K562 (cell line): ENCODE measurements around the gene SPINT4. TPM values are rescaled to one million over a fixed set of nuclear protein-coding genes. Genes with fewer than 3 reads are reported as not detected.

ENCODE experiments used
- CC2D1A ChIP-seq: fragments of 450-650 bp; IDR thresholded peaks from 2 replicates; pipeline ENCODE4 v1.6.1; 2017; ENCODE audit warnings: mild to moderate bottlenecking
- FOXK1 ChIP-seq: sonication (generic); formaldehyde crosslinking; IDR thresholded peaks from 2 replicates; pipeline ENCODE4 v1.8.0; 2022; ENCODE audit warnings: missing genetic modification reagents, mild to moderate bottlenecking, borderline replicate concordance
- JUNB ChIP-seq: fragments of 450-650 bp; formaldehyde crosslinking; conservative IDR thresholded peaks from 2 replicates; pipeline ENCODE4 v1.4.0; 2020; ENCODE audit warnings: mild to moderate bottlenecking
- LCOR ChIP-seq: sonication (generic); formaldehyde crosslinking; IDR thresholded peaks from 2 replicates; pipeline ENCODE4 v1.8.0; 2022; ENCODE audit warnings: mild to moderate bottlenecking, missing genetic modification reagents
- ZNF445 ChIP-seq: fragments of 250-450 bp; sonication (Bioruptor Pico); IDR thresholded peaks from 2 replicates; pipeline ENCODE4 v1.4.0; 2020; ENCODE audit warnings: low read depth, mild to moderate bottlenecking, moderate library complexity
- polyA plus RNA-seq, 8 experiments: library from polyadenylated mRNA; depleted of rRNA in 4 of 8; stranded (reverse) in 5 of 8; unstranded in 3 of 8; fragments of >200 nt; fragmentation: Nextera tagmentation in 2 of 8; fragmentation: Illumina TruSeq in 1 of 8; extraction: Ambion mirVana in 2 of 8; extraction: Trizol in 1 of 8; gene quantifications; 2 replicates each; pipeline versions ENCODE4 v1.2.1 to v1.2.3, GENCODE V29; 2011 to 2014; ENCODE audit warnings: inconsistent platforms in 1 of 8, missing spikeins in 1 of 8
- total RNA-seq, 7 experiments: library from RNA; depleted of rRNA in 6 of 7; stranded (reverse); fragments of >200 nt in 6 of 7; fragmentation: Illumina TruSeq in 2 of 7; extraction: Trizol in 2 of 7; gene quantifications; 2 replicates each; pipeline versions ENCODE4 v1.2.1 to v1.2.3, GENCODE V29; 2011 to 2021; ENCODE audit warnings: low replicate concordance in 1 of 7
- TF ChIP-seq, protein P1 (sequence below), 2 experiments: fragments of 450-650 bp in 1 of 2; sonication (generic) in 1 of 2; formaldehyde crosslinking in 1 of 2; IDR thresholded peaks; 2 replicates each; pipeline versions ENCODE4 v1.7.1 to v1.9.0; 2016 to 2022; ENCODE audit warnings: inconsistent platforms in 1 of 2, mild to moderate bottlenecking in 1 of 2, missing genetic modification reagents in 1 of 2
- TF ChIP-seq, protein P2 (sequence below): fragments of 250-450 bp; sonication (Bioruptor Pico); IDR thresholded peaks from 2 replicates; pipeline ENCODE4 v1.8.0; 2022; ENCODE audit warnings: inconsistent platforms
- TF ChIP-seq, protein P3 (sequence below): fragments of 250-450 bp; sonication (Bioruptor Pico); IDR thresholded peaks from 2 replicates; pipeline ENCODE4 v1.4.0; 2020; ENCODE audit warnings: mild to moderate bottlenecking, moderate library complexity, borderline replicate concordance

SPINT4 gene
- total and polyA plus RNA-seq, 9 of the 15 experiments (the other 6 are each of a cell fraction or from before 2014, with no cell fraction given) = not detected

DNA sequence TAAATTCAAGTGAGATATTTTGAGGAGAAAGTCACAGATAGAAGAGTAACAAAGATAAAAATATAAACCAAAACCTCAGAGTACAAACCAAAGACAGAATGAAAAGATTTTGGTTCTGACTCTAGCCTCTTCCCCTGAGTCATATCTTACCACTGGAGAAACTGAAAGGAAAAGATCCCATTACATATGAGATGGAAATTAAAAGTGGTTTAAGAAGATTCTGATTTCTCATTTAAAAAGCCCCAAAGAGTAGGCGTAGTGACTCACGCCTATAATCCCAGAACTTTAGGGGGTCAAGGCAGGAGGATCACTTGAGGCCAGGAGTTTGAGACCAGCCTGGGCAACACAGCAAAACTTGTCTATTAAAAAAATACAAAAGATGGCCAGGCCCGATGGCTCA is 30.6 kb downstream of the SPINT4 start (continued):
- TF ChIP-seq LCOR = no peak
- TF ChIP-seq CC2D1A = no peak
- no peak for TF ChIP-seq FOXK1 (CRISPR knock-in tag)
- no peak for TF ChIP-seq ZNF445 (CRISPR knock-in tag)
- TF ChIP-seq, protein P1, sequence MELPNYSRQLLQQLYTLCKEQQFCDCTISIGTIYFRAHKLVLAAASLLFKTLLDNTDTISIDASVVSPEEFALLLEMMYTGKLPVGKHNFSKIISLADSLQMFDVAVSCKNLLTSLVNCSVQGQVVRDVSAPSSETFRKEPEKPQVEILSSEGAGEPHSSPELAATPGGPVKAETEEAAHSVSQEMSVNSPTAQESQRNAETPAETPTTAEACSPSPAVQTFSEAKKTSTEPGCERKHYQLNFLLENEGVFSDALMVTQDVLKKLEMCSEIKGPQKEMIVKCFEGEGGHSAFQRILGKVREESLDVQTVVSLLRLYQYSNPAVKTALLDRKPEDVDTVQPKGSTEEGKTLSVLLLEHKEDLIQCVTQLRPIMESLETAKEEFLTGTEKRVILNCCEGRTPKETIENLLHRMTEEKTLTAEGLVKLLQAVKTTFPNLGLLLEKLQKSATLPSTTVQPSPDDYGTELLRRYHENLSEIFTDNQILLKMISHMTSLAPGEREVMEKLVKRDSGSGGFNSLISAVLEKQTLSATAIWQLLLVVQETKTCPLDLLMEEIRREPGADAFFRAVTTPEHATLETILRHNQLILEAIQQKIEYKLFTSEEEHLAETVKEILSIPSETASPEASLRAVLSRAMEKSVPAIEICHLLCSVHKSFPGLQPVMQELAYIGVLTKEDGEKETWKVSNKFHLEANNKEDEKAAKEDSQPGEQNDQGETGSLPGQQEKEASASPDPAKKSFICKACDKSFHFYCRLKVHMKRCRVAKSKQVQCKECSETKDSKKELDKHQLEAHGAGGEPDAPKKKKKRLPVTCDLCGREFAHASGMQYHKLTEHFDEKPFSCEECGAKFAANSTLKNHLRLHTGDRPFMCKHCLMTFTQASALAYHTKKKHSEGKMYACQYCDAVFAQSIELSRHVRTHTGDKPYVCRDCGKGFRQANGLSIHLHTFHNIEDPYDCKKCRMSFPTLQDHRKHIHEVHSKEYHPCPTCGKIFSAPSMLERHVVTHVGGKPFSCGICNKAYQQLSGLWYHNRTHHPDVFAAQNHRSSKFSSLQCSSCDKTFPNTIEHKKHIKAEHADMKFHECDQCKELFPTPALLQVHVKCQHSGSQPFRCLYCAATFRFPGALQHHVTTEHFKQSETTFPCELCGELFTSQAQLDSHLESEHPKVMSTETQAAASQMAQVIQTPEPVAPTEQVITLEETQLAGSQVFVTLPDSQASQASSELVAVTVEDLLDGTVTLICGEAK (IDR thresholded peaks at IDR 0.05) = no peak
- TF ChIP-seq, protein P1 (CRISPR knock-in tag; IDR thresholded peaks at IDR 0.05) = no peak
- TF ChIP-seq, protein P2, sequence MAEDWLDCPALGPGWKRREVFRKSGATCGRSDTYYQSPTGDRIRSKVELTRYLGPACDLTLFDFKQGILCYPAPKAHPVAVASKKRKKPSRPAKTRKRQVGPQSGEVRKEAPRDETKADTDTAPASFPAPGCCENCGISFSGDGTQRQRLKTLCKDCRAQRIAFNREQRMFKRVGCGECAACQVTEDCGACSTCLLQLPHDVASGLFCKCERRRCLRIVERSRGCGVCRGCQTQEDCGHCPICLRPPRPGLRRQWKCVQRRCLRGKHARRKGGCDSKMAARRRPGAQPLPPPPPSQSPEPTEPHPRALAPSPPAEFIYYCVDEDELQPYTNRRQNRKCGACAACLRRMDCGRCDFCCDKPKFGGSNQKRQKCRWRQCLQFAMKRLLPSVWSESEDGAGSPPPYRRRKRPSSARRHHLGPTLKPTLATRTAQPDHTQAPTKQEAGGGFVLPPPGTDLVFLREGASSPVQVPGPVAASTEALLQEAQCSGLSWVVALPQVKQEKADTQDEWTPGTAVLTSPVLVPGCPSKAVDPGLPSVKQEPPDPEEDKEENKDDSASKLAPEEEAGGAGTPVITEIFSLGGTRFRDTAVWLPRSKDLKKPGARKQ = no peak
- no peak for TF ChIP-seq JUNB (CRISPR knock-in tag)
- TF ChIP-seq, protein P3, sequence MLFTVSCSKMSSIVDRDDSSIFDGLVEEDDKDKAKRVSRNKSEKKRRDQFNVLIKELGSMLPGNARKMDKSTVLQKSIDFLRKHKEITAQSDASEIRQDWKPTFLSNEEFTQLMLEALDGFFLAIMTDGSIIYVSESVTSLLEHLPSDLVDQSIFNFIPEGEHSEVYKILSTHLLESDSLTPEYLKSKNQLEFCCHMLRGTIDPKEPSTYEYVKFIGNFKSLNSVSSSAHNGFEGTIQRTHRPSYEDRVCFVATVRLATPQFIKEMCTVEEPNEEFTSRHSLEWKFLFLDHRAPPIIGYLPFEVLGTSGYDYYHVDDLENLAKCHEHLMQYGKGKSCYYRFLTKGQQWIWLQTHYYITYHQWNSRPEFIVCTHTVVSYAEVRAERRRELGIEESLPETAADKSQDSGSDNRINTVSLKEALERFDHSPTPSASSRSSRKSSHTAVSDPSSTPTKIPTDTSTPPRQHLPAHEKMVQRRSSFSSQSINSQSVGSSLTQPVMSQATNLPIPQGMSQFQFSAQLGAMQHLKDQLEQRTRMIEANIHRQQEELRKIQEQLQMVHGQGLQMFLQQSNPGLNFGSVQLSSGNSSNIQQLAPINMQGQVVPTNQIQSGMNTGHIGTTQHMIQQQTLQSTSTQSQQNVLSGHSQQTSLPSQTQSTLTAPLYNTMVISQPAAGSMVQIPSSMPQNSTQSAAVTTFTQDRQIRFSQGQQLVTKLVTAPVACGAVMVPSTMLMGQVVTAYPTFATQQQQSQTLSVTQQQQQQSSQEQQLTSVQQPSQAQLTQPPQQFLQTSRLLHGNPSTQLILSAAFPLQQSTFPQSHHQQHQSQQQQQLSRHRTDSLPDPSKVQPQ = no peak
